ENCODE measurements around the gene LRP10.
"Not testable (repeated sequence)": the region's sequence is repeated elsewhere in the genome, so short reads cannot be mapped to it uniquely, and the experiment has no call there.

LRP10 gene

GRCh38 chr14:22906073-22906472, 34.5 kb downstream of the LRP10 start:
- TF ChIP-seq CTCF (IDR thresholded peaks at IDR 0.05; ENCODE audit: borderline replicate concordance, control extremely low read depth, extremely low read depth, insufficient read depth, missing control alignments): no peak
- in situ Hi-C loops (cut with MboI; ENCODE audit: low sequenced_read_pairs, unreplicated experiment): no loop called here
- no peak for DNase-seq (ENCODE audit: low spot score)

- in situ Hi-C loops (cut with MboI; ENCODE audit: low sequenced_read_pairs, unreplicated experiment): no loop called here
- DNase-seq (ENCODE audit: low spot score): no peak
- TF ChIP-seq CTCF (IDR thresholded peaks at IDR 0.05; ENCODE audit: borderline replicate concordance, control extremely low read depth, extremely low read depth, insufficient read depth, missing control alignments): no peak
These were observed 35.9 kb downstream of the LRP10 start for GRCh38 chr14:22907429-22907828.

GRCh38 chr14:22908601-22909000, 37.1 kb downstream of the LRP10 start:
- DNase-seq (ENCODE audit: low spot score): no peak
- TF ChIP-seq CTCF (IDR thresholded peaks at IDR 0.05; ENCODE audit: borderline replicate concordance, control extremely low read depth, extremely low read depth, insufficient read depth, missing control alignments): no peak
- in situ Hi-C loops (cut with MboI; ENCODE audit: low sequenced_read_pairs, unreplicated experiment): no loop called here

- DNase-seq (ENCODE audit: low spot score): no peak
- no peak for TF ChIP-seq CTCF (IDR thresholded peaks at IDR 0.05; ENCODE audit: borderline replicate concordance, control extremely low read depth, extremely low read depth, insufficient read depth, missing control alignments)
- in situ Hi-C loops (cut with MboI; ENCODE audit: low sequenced_read_pairs, unreplicated experiment): no loop called here
These were observed 39.4 kb downstream of the LRP10 start for GRCh38 chr14:22910916-22911315.

GRCh38 chr14:22914836-22915235, 43.3 kb downstream of the LRP10 start:
- DNase-seq (ENCODE audit: low spot score); in situ Hi-C loops (cut with MboI; ENCODE audit: low sequenced_read_pairs, unreplicated experiment): not testable (repeated sequence)

GRCh38 chr14:22915886-22916521, 44.5 kb downstream of the LRP10 start:
- DNase-seq (ENCODE audit: low spot score): no peak
- TF ChIP-seq CTCF (IDR thresholded peaks at IDR 0.05; ENCODE audit: borderline replicate concordance, control extremely low read depth, extremely low read depth, insufficient read depth, missing control alignments): no peak
- in situ Hi-C loops (cut with MboI; ENCODE audit: low sequenced_read_pairs, unreplicated experiment): no loop called here

- in situ Hi-C loops (cut with MboI; ENCODE audit: low sequenced_read_pairs, unreplicated experiment): no loop called here
- no peak for TF ChIP-seq CTCF (IDR thresholded peaks at IDR 0.05; ENCODE audit: borderline replicate concordance, control extremely low read depth, extremely low read depth, insufficient read depth, missing control alignments)
These were observed 47.5 kb downstream of the LRP10 start, which contains the start of gene RBM23 for GRCh38 chr14:22918804-22919600. TSS of gene RBM23 (minus strand) at chr14:22919149.

More at GRCh38 chr14:22918804-22919600, 47.5 kb downstream of the LRP10 start, which contains the start of gene RBM23:
- peak; percentile 93 for DNase-seq (ENCODE audit: low spot score)
